Ovary (tissue), 3 donors: ENCODE measurements around the gene DHRS1.

Experiments
- EP300 ChIP-seq: sonication (generic); formaldehyde crosslinking; IDR thresholded peaks from one replicate; pipeline ENCODE4 v1.6.1; 2017; ENCODE audit warnings: antibody characterized with exemption
- POLR2A ChIP-seq: fragments of 450-650 bp; IDR thresholded peaks from one replicate; pipeline ENCODE4 v1.6.1; 2017; ENCODE audit warnings: antibody characterized with exemption, mild to moderate bottlenecking, moderate library complexity
- TF ChIP-seq, protein P1 (sequence below), 3 donors: fragments of 450-650 bp in 2 of 3; fragments of 200-600 bp in 1 of 3; IDR thresholded peaks; one replicate each; pipeline versions ENCODE4 v1.5.1 to v1.8.0; 2016 to 2022; ENCODE audit warnings: antibody characterized with exemption in 3 of 3, mild to moderate bottlenecking in 1 of 3
- donor health status: DM: no; HTN: no; CAD: no.

DNA sequence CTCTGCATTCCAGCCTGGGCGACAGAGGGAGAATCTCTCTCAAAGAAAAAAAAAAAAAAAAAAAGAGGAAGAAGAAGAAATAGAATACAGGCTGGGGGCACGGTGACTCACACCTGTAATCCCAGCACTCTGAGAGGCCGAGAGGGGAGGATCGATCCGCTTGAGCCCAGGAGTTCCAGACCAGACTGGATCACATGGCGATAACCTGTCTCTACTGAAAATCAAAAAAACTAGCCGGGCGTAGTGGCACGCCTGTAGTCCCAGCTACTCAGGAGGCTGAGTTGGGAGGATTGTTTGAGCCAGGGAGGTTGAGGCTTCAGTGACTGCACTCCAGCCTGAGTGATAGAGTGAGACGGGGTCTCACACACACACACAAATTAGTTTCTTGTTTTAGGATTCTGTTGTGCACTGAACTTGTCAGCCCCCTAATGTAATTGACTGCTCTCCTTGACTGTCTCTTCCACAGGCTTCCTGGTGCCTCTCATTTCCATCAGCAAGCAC, 56.2 kb downstream of the DHRS1 start:
- TF ChIP-seq, protein P1, sequence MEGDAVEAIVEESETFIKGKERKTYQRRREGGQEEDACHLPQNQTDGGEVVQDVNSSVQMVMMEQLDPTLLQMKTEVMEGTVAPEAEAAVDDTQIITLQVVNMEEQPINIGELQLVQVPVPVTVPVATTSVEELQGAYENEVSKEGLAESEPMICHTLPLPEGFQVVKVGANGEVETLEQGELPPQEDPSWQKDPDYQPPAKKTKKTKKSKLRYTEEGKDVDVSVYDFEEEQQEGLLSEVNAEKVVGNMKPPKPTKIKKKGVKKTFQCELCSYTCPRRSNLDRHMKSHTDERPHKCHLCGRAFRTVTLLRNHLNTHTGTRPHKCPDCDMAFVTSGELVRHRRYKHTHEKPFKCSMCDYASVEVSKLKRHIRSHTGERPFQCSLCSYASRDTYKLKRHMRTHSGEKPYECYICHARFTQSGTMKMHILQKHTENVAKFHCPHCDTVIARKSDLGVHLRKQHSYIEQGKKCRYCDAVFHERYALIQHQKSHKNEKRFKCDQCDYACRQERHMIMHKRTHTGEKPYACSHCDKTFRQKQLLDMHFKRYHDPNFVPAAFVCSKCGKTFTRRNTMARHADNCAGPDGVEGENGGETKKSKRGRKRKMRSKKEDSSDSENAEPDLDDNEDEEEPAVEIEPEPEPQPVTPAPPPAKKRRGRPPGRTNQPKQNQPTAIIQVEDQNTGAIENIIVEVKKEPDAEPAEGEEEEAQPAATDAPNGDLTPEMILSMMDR (IDR thresholded peaks at IDR 0.05), result no peak
- no peak for TF ChIP-seq POLR2A
- TF ChIP-seq EP300, result no peak
